Measurements from ENCODE around the gene RNF212.

RNF212 gene

DNA sequence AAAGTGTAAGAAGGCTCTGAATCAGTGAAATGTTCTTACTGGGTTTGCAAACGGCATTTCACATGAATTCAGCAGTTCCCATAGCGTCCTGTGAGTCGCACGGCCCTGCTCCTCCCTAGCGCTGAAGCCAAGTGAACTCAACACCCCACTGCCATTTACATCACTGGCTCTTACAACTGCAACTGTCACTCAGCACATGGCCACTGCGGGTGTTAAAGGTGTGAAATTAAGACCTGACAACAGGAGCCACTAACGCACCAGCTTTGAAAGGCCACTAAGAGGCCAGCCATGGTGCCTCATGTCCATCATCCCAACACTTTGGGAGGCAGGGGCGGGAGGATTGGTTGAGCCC lies 31.7 kb downstream of the RNF212 start:
- no peak overlapping the region for H3K27ac ChIP-seq
- TF ChIP-seq, protein P1, sequence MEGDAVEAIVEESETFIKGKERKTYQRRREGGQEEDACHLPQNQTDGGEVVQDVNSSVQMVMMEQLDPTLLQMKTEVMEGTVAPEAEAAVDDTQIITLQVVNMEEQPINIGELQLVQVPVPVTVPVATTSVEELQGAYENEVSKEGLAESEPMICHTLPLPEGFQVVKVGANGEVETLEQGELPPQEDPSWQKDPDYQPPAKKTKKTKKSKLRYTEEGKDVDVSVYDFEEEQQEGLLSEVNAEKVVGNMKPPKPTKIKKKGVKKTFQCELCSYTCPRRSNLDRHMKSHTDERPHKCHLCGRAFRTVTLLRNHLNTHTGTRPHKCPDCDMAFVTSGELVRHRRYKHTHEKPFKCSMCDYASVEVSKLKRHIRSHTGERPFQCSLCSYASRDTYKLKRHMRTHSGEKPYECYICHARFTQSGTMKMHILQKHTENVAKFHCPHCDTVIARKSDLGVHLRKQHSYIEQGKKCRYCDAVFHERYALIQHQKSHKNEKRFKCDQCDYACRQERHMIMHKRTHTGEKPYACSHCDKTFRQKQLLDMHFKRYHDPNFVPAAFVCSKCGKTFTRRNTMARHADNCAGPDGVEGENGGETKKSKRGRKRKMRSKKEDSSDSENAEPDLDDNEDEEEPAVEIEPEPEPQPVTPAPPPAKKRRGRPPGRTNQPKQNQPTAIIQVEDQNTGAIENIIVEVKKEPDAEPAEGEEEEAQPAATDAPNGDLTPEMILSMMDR (conservative IDR thresholded peaks at IDR 0.05), result no peak
- no peak for TF ChIP-seq ZFX (IDR thresholded peaks at IDR 0.05)

DNA sequence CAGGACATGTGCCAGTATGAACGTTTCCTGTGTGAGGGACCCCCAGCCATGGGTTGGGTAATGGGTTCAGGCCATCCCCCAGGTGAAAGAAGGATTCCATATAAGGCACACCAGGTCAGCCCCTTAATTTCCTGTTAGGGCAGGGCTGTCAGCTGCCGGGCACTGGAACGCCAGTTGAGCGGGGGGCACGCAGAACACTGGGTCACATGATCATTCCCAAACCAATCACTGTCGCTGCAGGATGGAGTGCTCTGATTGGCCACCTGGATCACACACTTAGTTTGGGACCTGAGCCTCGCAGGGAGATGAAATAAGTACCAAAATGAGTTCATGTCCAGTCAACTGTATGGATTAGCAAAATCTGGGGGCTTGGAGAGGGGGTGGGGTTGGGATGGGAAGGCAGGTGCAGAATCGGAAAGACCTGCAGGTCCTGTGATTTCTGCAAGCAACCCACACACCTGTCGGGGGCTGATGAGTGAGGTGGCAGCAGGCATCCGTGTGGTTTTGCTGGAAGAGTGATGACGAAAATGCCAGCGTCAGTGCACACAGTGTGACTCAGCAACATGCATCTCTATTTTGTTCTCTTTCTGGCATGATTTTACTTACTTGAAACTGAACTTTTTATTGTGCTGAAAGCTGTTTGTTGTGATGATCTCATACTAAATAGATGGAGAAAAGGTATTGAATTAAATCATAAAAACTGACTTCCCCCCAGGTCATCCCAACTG lies 32.2 kb downstream of the RNF212 start:
- H3K27ac ChIP-seq, result no peak overlapping the region
- TF ChIP-seq, protein P1 (conservative IDR thresholded peaks at IDR 0.05), result no peak
- no peak for TF ChIP-seq ZFX (IDR thresholded peaks at IDR 0.05)

DNA sequence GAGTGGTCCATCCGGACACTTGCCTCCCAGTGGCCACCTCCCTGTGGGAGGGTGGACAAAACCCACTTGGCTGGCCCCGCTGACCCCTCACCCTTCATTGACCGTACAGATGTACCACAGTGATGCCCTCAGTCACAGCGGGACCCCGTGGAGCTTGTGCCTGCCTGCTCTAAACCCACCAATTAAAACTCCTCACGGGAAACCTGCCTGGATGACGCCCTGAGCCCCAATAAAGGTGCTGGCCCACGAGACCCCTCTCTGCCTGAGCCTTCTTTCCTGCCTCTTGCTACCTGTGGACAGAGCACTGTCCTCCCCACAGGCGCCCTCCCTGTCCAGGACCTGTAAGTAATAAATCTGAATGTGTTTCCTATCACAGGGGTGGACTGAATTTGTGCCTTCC lies 32.9 kb downstream of the RNF212 start:
- H3K27ac ChIP-seq, result no peak overlapping the region
- TF ChIP-seq, protein P1 (conservative IDR thresholded peaks at IDR 0.05), result no peak
- TF ChIP-seq ZFX (IDR thresholded peaks at IDR 0.05), result no peak

DNA sequence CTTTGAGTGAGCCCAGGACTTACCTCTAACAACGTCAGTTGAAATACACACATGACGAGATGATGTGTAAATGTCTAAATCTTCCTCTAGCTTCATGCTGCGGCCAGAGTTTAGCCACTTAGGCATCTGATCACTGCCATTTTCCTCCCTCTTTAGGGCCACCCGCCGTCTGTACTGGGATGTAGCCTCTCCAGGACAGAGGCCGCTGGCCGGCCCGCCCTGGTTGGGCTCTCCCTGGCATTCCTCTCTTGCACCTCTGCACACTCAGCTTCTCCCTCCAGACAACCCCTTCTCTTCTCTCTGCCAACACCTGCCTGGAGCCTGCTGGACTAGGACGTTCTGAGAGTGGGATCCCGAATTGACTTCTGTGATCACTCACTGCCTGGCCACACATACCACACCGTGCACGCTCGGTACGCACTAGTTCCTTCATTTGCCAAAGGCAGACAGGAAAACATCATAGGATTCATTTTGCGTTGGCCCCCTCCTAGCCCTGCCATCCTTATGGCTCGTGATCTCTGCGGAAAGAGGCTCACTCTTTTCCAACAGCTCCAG lies 33.6 kb downstream of the RNF212 start:
- H3K27ac ChIP-seq, result no peak overlapping the region
- no peak for TF ChIP-seq ZFX (IDR thresholded peaks at IDR 0.05)
- TF ChIP-seq, protein P1 (conservative IDR thresholded peaks at IDR 0.05), result no peak

DNA sequence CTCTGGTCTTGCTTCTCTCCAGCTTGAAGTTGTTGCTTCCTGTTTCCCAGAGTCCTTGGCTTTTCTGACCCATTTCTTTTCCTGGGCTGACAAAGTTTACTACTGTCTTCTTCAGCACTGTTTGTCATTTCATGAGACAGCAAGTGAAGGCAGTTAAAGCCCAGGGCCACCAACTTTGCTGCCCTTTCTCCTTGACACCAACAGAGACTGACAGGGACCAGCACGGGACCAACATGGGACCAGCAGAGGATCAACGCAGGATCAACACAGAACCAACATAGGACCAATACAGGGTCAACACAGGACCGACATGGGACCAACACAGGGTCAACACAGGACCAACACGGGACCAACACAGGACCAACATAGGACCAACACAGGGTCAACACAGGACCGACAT lies 34.9 kb downstream of the RNF212 start:
- TF ChIP-seq ZFX (IDR thresholded peaks at IDR 0.05), result no peak
- TF ChIP-seq, protein P1 (conservative IDR thresholded peaks at IDR 0.05), result no peak
- H3K27ac ChIP-seq, result no peak overlapping the region

DNA sequence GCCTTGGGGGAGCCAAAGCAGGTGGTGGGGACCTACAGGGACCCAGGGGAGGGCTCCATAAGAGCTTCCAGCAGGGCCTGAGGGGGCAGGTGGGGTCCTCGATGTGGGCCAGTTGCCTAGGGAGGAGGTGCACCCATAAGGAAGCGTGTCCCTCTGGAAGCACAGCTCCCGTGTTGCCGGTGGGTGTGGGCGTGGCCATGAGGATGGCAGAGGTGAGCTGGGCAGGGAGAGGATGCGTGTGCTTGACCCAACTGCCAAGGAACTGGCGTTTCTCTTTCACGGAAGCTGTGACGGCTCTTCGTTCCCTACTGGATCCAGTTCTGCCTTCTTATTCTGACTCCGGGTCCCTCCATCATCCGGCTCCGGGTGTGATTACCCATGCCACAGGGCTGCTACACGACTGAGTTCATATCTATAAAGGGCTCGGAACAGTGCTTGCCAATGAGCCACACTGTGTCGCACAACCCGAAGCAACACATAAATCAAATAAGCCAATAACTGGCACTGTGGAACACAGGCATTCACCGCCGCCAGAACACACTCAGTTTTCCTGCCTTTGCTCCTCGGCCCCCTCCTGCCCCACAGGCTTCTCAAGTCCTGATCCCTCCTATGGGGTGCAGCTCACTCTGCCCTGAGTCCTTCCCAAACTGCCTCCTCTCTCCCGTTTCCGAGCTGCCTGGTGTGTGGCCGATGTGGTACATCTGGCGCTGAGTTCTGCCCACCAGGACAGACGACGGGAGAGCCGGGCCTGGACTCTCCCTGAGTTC lies 35.5 kb downstream of the RNF212 start:
- no peak overlapping the region for H3K27ac ChIP-seq

More for the DNA sequence above, 35.5 kb downstream of the RNF212 start:
- no peak for TF ChIP-seq ZFX (IDR thresholded peaks at IDR 0.05)
- TF ChIP-seq, protein P1 (conservative IDR thresholded peaks at IDR 0.05), result no peak
